Upper lobe of right lung (tissue), 1 donor: Measurements from ENCODE around the gene PROCA1. TPM values are rescaled to one million over a fixed set of nuclear protein-coding genes. Genes with fewer than 3 reads are reported as not detected.
A peak's percentile ranks its signal among the peaks of the same experiment; 100 is the strongest.
"Not testable (repeated sequence)": the region's sequence is repeated elsewhere in the genome, so short reads cannot be mapped to it uniquely, and the experiment has no call there.

Experiments
- ATAC-seq: fragments of 200-7000 bp; cut with Tn5 transposase; one replicate; pipeline ENCODE4 v1.9.1; 2020; ENCODE audit warnings: mild to moderate bottlenecking, moderate library complexity
- DNase-seq: peaks from one replicate; pipeline ENCODE4 v3.0.0-alpha.2; 2020
- H3K27ac ChIP-seq: fragments of 200-600 bp; one replicate; pipeline ENCODE4 v1.8.0; 2022
- H3K27me3 ChIP-seq: fragments of 200-600 bp; one replicate; pipeline ENCODE4 v1.8.0; 2022; ENCODE audit warnings: mild to moderate bottlenecking
- H3K36me3 ChIP-seq: fragments of 200-600 bp; one replicate; pipeline ENCODE4 v1.8.0; 2022
- H3K4me1 ChIP-seq: fragments of 200-600 bp; one replicate; pipeline ENCODE4 v1.8.0; 2022
- H3K4me3 ChIP-seq: fragments of 200-600 bp; one replicate; pipeline ENCODE4 v1.8.0; 2022; ENCODE audit warnings: mild to moderate bottlenecking
- H3K9me3 ChIP-seq: fragments of 200-600 bp; one replicate; pipeline ENCODE4 v1.8.0; 2022
- CTCF ChIP-seq: fragments of 200-600 bp; IDR thresholded peaks from one replicate; pipeline ENCODE4 v1.8.0; 2022; ENCODE audit warnings: antibody characterized with exemption
- intact Hi-C: fragments of 100-400 bp; cut with DNase I; formaldehyde crosslinking; loops from one replicate; pipeline ENCODE4 v1.11.0; 2022
- total RNA-seq: library from RNA; stranded (reverse); fragmentation: NEBNext Ultra II Directional; extraction: Animal tissue kit (Norgen Biotek cat#: 25700); gene quantifications from one replicate; pipeline ENCODE4 v1.2.1, GENCODE V29; 2021
- donor health status: DM: no; HTN: yes; CAD: no; lungs with severe emphysema.

The PROCA1 gene
- total RNA-seq, 1 donor from 2014 or later = 3.3 TPM

GRCh38 chr17:28726627-28727491, 15.2 kb upstream of the PROCA1 start:
- Histone ChIP-seq H3K27ac (peak overlapping the region; percentile 95), H3K4me3 (peak overlapping the region; percentile 64), H3K36me3 (peaks cover 30% of the 10 kb centered on the region), H3K4me1 (peaks cover 38% of the 10 kb centered on the region), H3K9me3 (no peaks in the 10 kb centered on the region), H3K27me3 (no peaks in the 10 kb centered on the region)
- peak; percentile 100 for TF ChIP-seq CTCF
- DNase-seq (peak; percentile 96), ATAC-seq (peak; percentile 81)
- intact Hi-C loops = no loop called here

- intact Hi-C loops = no loop called here
These were observed 14.5 kb upstream of the PROCA1 start, which contains the start of gene TLCD1 for GRCh38 chr17:28726226-28726626. Gene TLCD1, minus strand, starts transcription at chr17:28726233. Its CDS starts 136 bp downstream, at chr17:28726097.

GRCh38 chr17:28725660-28726225, 14.1 kb upstream of the PROCA1 start:
- Histone ChIP-seq H3K36me3 (peaks cover 41% of the 10 kb centered on the region), H3K27ac (peak overlapping the region; percentile 81), H3K4me1 (peaks cover 49% of the 10 kb centered on the region), H3K27me3 (no peaks in the 10 kb centered on the region), H3K4me3 (peak overlapping the region; percentile 64), H3K9me3 (no peaks in the 10 kb centered on the region)
- no peak for TF ChIP-seq CTCF
- intact Hi-C loops = no loop called here
- peak; percentile 85 for DNase-seq
- peak; percentile 2 for ATAC-seq

More at GRCh38 chr17:28726226-28726626, 14.5 kb upstream of the PROCA1 start, which contains the start of gene TLCD1:
- Histone ChIP-seq H3K4me1 (peaks cover 44% of the 10 kb centered on the region), H3K27ac (peak within 1 kb of the TSS; percentile 95), H3K27me3 (no peaks in the 10 kb centered on the region), H3K4me3 (peak within 1 kb of the TSS; percentile 64), H3K9me3 (no peaks in the 10 kb centered on the region), H3K36me3 (peaks cover 36% of the 10 kb centered on the region)
- TF ChIP-seq CTCF = no peak
- ATAC-seq (peak; percentile 61), DNase-seq (peak; percentile 92)

GRCh38 chr17:28725166-28725659, 13.5 kb upstream of the PROCA1 start:
- DNase-seq (no peak), ATAC-seq (no peak)
- H3K27ac ChIP-seq = peak overlapping the region; percentile 81
- no peaks in the 10 kb centered on the region for H3K27me3 ChIP-seq
- intact Hi-C loops = no loop called here
- no peaks in the 10 kb centered on the region for H3K9me3 ChIP-seq
- H3K4me3 ChIP-seq = peak overlapping the region; percentile 64
- TF ChIP-seq CTCF = no peak
- peaks cover 53% of the 10 kb centered on the region for H3K4me1 ChIP-seq
- H3K36me3 ChIP-seq = peaks cover 41% of the 10 kb centered on the region

- intact Hi-C loops = no loop called here
- H3K36me3 ChIP-seq = peaks cover 41% of the 10 kb centered on the region
- no peak for ATAC-seq
- no peak for DNase-seq
- H3K27ac ChIP-seq = peak overlapping the region; percentile 81
- H3K4me3 ChIP-seq = peak overlapping the region; percentile 64
- no peak for TF ChIP-seq CTCF
- peaks cover 52% of the 10 kb centered on the region for H3K4me1 ChIP-seq
- no peaks in the 10 kb centered on the region for H3K27me3 ChIP-seq
- H3K9me3 ChIP-seq = no peaks in the 10 kb centered on the region
These were observed 12.9 kb upstream of the PROCA1 start for GRCh38 chr17:28724500-28725165.

GRCh38 chr17:28723836-28724499, 12.3 kb upstream of the PROCA1 start:
- Histone ChIP-seq H3K27ac (peak overlapping the region; percentile 81), H3K4me1 (peaks cover 49% of the 10 kb centered on the region), H3K36me3 (peaks cover 41% of the 10 kb centered on the region)
- H3K27me3 ChIP-seq, H3K9me3 ChIP-seq, intact Hi-C loops, H3K4me3 ChIP-seq, ATAC-seq, DNase-seq: not testable (repeated sequence)
